Breast epithelium (tissue), 4 donors: Measurements from ENCODE around the gene MADCAM1. TPM values are rescaled to one million over a fixed set of nuclear protein-coding genes. Genes with fewer than 3 reads are reported as not detected.

Experiments used
- DNase-seq, 2 donors: peaks; one replicate each; pipeline ENCODE4 v3.0.0-alpha.2; 2019; ENCODE audit warnings: low spot score in 2 of 2
- H3K27ac ChIP-seq, 2 donors: fragments of 200-600 bp; sonication (generic) in 1 of 2; one replicate each; pipeline ENCODE4 v1.5.1; 2016 to 2019; ENCODE audit warnings: mild to moderate bottlenecking in 1 of 2
- H3K27me3 ChIP-seq, 2 donors: fragments of 200-600 bp; sonication (generic) in 1 of 2; one replicate each; pipeline versions ENCODE4 v1.5.1 to v1.6.0; 2017 to 2019; ENCODE audit warnings: control low read depth in 1 of 2, mild to moderate bottlenecking in 1 of 2
- H3K36me3 ChIP-seq: fragments of 200-600 bp; one replicate; pipeline ENCODE4 v1.5.1; 2019
- H3K4me1 ChIP-seq, 2 donors: fragments of 200-600 bp; sonication (generic); one replicate each; pipeline ENCODE4 v1.5.1; 2016 to 2019; ENCODE audit warnings: control low read depth in 1 of 2
- H3K4me3 ChIP-seq, 3 donors: fragments of 200-600 bp; sonication (generic); 1 replicate in 2 of 3; 2 replicates in 1 of 3; pipeline ENCODE4 v1.5.1; 2016 to 2019; ENCODE audit warnings: mild to moderate bottlenecking in 3 of 3, moderate library complexity in 2 of 3
- H3K9me3 ChIP-seq, 2 donors: fragments of 200-600 bp; sonication (generic) in 1 of 2; one replicate each; pipeline ENCODE4 v1.5.1; 2016 to 2019; ENCODE audit warnings: control low read depth in 1 of 2
- CTCF ChIP-seq, 3 donors: fragments of 450-650 bp; IDR thresholded peaks; one replicate each; pipeline ENCODE4 v1.5.1; 2016 to 2017; ENCODE audit warnings: antibody characterized with exemption in 3 of 3, mild to moderate bottlenecking in 3 of 3, moderate library complexity in 3 of 3
- POLR2A ChIP-seq: fragments of 450-650 bp; IDR thresholded peaks from one replicate; pipeline ENCODE4 v1.6.1; 2016; ENCODE audit warnings: antibody characterized with exemption, mild to moderate bottlenecking, moderate library complexity
- POLR2AphosphoS5 ChIP-seq, 3 donors: sonication (generic); formaldehyde crosslinking; IDR thresholded peaks; one replicate each; pipeline ENCODE4 v1.6.1; 2017; ENCODE audit warnings: antibody characterized with exemption in 3 of 3
- intact Hi-C: fragments of 100-400 bp; cut with DNase I; formaldehyde crosslinking; loops from one replicate; pipeline ENCODE4 v1.15.1; 2023; ENCODE audit warnings: low total_unique reads
- total RNA-seq, 3 donors: library from RNA; depleted of rRNA; stranded (reverse); fragments of >200 nt; gene quantifications; one replicate each; pipeline ENCODE4 v1.1.0, GENCODE V29; 2016

MADCAM1 gene
- total RNA-seq, 3 donors from 2014 or later: 0.66 TPM; not detected in 2

- intact Hi-C loops: no loop called here
- no peak for DNase-seq
- Histone ChIP-seq H3K36me3 (no peaks in the 10 kb centered on the region), H3K27me3 (peaks cover 3 to 16% of the 10 kb centered on the region in 2 donors), H3K27ac (no peak overlapping the region), H3K4me3 (no peak overlapping the region), H3K9me3 (no peaks in the 10 kb centered on the region), H3K4me1 (no peaks in the 10 kb centered on the region)
- TF ChIP-seq CTCF (IDR thresholded peaks at IDR 0.05) (no peak), POLR2AphosphoS5 (IDR thresholded peaks at IDR 0.05) (no peak), POLR2A (no peak)
Observed at GRCh38 chr19:525857-526419, 29.7 kb downstream of the MADCAM1 start.

- H3K27ac ChIP-seq: peak overlapping the region; percentile 93 to 99
- H3K4me3 ChIP-seq: peak overlapping the region; percentile 94 to 98 (median 98)
- H3K27me3 ChIP-seq: peaks cover 0 to 11% of the 10 kb centered on the region in 2 donors
- TF ChIP-seq POLR2A (no peak), CTCF (IDR thresholded peaks at IDR 0.05) (no peak), POLR2AphosphoS5 (IDR thresholded peaks at IDR 0.05) (no peak)
- peaks cover 8 to 17% of the 10 kb centered on the region in 2 donors for H3K4me1 ChIP-seq
- no peak for DNase-seq
- intact Hi-C loops: no loop called here
- H3K9me3 ChIP-seq: no peaks in the 10 kb centered on the region
- H3K36me3 ChIP-seq: no peaks in the 10 kb centered on the region
Observed at GRCh38 chr19:530134-531008, 34.1 kb downstream of the MADCAM1 start.

- Histone ChIP-seq H3K9me3 (no peaks in the 10 kb centered on the region), H3K36me3 (no peaks in the 10 kb centered on the region), H3K27ac (peak overlapping the region; percentile 93 to 99), H3K4me1 (peaks cover 8 to 20% of the 10 kb centered on the region in 2 donors), H3K4me3 (peak overlapping the region; percentile 94 to 98 (median 98)), H3K27me3 (peaks cover 0 to 6% of the 10 kb centered on the region in 2 donors)
- TF ChIP-seq CTCF (IDR thresholded peaks at IDR 0.05) (no peak), POLR2AphosphoS5 (IDR thresholded peaks at IDR 0.05) (peak in 2 of 3 donors; percentile 44 to 60)
- intact Hi-C loops: no loop called here
- DNase-seq: peak; percentile 79
Observed at GRCh38 chr19:531009-531752, 34.9 kb downstream of the MADCAM1 start.

- peak within 1 kb of the TSS; percentile 94 to 98 (median 98) for H3K4me3 ChIP-seq
- intact Hi-C loops: no loop called here
- H3K9me3 ChIP-seq: no peaks in the 10 kb centered on the region
- H3K36me3 ChIP-seq: no peaks in the 10 kb centered on the region
- peak within 1 kb of the TSS; percentile 93 to 99 for H3K27ac ChIP-seq
- H3K27me3 ChIP-seq: no peaks in the 10 kb centered on the region
- DNase-seq: no peak
- H3K4me1 ChIP-seq: peaks cover 8 to 20% of the 10 kb centered on the region in 2 donors
- no peak for TF ChIP-seq POLR2AphosphoS5 (IDR thresholded peaks at IDR 0.05)
- TF ChIP-seq POLR2A: no peak
- TF ChIP-seq CTCF (IDR thresholded peaks at IDR 0.05): no peak
Observed at GRCh38 chr19:531753-532560, 35.7 kb downstream of the MADCAM1 start, which contains the start of gene CDC34. TSS of gene CDC34 (plus strand) at chr19:531760. CDS start at chr19:531932, 172 bp downstream.
